CD4-positive, alpha-beta T cell treated with Interleukin-17A for 1 hour (primary cell): Measurements from ENCODE around the gene CCAR1.
"Not testable (repeated sequence)": the region's sequence is repeated elsewhere in the genome, so short reads cannot be mapped to it uniquely, and the experiment has no call there.

Source experiments
- DNase-seq: peaks from one replicate; pipeline ENCODE4 v3.0.0-alpha.2; 2020

Gene CCAR1

DNA sequence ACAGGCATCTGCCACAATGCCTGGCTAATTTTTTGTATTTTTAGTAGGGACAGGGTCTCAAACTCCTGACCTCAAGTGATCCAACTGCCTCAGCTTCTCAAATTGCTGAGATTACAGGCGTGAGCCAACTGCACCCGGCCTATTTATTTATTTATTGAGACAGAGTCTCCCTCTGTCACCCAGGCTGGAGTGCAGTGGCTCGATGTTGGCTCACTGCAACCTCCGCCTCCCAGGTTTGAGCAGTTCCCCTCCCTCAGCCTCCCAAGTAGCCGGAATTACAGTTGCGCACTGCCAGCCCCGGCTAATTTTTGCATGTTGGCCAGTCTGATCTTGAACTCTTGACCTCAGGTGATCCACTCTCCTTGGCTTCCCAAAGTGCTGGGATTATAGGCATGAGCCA lies 46.4 kb downstream of the CCAR1 start:
- DNase-seq, result not testable (repeated sequence)

DNA sequence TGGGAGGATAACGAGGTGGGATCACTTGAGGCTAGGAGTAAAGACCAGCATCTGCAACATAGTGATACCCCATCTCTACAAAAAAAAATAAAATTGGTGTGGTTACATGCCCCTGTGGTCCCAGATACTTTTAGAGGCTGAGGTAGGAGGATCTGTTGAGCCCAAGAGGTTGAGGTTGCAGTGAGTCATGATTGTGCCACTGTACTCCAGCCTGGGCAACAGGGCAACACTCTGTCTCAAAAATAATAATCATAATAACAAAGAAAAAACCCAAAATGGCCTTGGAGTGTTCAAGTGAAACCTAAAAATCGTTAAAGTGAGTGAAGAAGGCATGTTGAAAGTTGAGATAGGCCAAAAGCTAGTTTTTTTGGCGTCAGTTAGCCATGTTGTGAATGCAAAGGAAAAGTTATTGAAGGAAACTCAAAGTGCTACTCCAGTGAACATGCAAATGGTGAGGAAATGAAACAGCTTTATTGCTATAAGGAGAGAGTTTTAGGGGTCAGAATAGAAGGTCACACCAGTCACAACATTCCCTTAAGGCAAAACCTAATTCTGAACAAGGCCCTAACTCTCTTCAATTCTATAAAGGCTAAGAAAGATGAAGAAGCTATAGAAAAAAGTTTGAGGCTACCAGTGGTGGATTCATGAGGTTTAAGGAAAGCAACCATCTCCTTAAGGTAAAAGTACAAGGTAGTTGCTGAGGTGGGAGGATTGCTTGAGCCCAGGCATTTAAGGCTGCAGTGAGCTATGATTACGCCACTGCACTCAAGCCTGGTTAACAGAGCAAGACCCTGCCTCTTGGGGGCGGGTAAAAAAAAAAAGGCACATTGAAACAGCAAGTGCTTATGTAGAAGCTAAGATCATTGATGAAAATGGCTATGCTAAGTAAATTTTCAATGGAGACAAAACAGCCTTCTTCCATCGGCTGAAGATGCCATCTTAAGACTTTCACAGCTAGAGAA lies 60.9 kb downstream of the CCAR1 start:
- no peak for DNase-seq

DNA sequence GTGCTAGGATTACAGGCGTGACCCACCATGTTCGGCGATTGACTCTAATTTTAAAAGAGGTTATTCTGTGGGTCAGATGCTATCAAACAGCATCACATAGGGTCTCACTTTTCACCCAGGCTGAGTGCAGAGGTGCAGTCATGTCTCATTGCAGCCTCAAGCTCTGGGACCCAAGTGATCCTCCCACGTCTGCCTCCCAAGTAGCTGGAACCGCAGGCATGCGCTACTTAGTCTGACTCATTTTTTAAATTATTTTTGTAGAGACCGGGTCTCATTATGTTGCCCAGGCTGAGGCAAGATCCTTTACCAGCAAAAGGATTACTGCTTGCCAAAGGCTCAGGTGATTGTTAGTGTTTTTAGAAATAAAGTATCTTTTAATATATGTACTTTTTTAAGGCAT lies 63.4 kb downstream of the CCAR1 start:
- no peak for DNase-seq

DNA sequence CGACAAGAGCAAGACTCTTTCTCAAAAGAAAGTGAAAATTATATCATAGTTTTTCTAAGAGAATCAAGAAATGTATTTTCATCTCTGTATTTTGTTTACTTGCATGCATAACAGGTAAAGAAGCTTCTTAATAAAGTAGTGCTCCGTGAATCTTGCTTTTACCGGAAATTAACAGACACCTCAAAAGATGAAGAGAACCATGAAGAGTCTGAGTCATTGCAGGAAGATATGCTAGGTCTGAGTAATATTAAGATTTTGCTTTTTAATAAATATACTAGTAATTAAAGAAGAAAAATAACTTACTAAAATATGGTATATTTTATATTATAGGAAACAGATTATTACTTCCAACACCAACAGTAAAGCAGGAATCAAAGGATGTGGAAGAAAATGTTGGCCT lies 66.8 kb downstream of the CCAR1 start:
- DNase-seq, result no peak

DNA sequence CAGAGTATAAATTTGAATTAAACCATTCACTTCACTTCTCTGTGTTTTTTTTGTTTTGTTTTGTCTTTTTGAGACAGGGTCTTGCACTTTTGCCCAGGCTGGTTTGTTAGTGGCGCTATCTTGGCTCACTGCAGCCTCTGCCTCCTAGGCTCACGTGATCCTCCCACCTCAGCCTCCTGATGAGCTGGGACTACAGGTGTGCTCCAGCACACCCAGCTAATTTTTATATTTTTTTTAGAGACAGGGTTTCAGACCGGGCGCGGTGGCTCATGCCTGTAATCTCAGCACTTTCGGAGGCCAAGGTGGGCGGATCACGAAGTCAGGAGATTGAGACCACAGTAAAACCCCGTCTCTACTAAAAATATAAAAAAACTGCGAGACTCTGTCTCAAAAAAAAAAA lies 69.4 kb downstream of the CCAR1 start:
- DNase-seq, result no peak

DNA sequence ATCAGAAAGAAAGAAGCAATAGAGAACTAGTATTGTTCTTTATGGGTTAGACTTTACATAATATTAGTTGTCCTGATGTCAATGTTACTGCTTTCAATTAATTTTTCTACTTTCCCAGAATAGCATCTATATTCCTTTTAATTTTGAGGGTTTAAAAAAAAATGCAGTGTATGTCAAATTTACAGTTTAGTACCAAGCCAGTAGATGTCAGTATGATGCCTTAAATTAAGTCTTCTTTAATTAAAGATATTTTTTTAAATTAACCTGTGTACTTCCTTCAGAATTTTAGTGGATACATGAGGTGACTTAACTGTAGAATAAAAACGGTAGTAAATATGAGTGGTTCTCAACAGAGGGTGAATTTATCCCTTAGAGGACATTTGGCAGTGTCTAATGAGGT lies 71.1 kb downstream of the CCAR1 start:
- no peak for DNase-seq

DNA sequence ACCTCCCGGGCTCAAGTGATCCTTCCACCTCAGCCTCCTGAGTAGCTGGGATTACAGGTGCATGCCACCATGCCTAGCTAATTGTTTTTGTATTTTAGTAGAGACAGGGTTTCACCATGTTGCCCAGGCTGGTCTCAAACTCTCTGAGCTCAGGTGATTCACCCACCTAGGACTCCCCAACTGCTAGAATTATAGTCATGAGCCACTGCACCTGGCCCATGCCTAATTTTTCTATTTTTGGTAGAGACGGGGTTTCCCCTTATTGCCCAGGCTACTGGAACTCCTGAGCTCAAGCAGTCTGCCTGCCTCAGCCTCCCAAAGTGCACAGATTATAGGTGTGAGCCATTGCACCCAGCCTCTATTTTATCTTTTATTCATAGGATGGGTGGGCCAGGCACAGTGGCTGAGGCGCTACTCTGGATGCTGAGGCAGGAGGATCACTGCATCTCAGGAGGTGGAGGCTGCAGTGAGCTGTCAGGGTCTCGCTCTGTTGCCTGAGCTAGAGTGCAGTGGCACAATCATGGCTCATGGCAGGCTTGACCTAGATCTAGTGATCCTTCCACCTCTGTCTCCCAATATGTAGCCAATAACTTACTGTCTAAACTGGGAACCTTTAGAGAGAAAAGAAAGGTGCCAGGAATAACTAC lies 75.0 kb downstream of the CCAR1 start:
- DNase-seq, result no peak

DNA sequence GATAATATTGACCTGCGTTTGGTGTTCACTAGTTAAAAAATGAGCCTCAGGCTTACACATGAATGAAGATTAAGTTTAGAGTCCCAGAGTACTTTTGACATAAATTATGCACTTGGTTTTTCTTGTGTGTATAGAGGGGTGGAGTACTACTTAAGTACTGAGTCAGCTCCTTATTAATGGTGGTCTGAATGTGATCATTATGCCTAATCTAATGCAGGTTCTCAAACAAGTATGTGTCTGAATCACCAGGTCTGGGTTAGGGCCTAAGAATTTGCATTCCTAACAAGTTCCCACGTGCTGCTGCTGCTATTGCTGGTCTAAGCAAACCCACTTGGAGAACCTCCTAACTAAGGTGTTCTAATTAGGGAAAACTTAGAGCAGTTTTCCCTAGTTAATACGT lies 75.6 kb downstream of the CCAR1 start:
- no peak for DNase-seq

DNA sequence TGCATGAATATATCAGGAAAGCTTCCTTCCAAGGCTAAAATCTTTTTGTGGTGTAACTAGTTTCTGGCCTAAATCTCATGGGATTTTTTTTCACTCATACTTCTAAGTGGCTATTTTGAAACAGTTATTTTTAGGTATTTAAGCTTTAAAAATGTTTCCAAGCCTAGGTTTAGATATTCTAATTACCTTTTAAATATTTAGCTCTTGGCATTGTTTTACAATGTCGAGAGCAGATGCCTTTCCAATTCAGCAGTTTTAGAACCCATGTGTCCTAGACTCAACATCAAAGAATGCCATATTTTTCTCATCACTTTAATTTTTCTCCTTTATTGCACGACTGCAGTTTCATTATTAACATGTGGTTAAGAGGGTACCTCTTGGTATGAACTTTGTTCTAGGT lies 79.2 kb downstream of the CCAR1 start:
- no peak for DNase-seq

DNA sequence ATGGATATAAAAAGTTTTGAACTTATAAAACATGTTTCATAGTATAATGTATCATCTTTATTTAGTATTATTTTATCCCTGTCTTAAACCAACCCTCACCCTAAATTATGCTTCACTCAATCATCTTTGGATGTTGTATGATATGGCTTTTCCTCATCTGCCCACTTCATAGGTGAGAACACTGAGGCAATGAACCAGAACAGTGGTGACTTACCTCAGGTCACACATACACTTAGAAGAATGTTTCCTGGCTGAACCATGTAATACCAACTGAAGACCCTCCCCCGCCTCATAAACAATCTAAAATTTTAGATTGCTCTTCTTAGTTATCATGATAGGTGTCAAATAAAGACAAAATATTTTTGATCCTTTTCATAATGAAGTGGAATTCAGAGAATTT lies 83.7 kb downstream of the CCAR1 start:
- DNase-seq, result no peak

DNA sequence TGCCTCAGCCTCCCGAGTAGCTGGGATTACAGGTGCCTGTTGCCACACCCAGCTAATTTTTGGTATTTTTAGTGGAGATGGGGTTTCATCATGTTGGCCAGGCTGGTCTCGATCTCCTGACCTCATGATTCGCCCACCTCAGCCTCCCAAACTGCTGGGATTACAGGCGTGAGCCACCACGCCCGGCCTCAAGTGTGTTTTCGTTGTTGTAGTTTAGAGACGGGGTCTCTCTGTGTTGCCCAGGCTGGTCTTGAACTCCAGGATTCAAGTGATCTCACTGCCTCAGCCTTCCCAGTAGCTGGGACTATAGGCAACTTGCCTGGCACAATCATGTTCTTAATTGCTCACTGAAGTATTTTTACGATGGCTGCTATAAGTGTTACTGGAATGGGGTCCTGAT lies 89.8 kb downstream of the CCAR1 start:
- DNase-seq, result not testable (repeated sequence)

DNA sequence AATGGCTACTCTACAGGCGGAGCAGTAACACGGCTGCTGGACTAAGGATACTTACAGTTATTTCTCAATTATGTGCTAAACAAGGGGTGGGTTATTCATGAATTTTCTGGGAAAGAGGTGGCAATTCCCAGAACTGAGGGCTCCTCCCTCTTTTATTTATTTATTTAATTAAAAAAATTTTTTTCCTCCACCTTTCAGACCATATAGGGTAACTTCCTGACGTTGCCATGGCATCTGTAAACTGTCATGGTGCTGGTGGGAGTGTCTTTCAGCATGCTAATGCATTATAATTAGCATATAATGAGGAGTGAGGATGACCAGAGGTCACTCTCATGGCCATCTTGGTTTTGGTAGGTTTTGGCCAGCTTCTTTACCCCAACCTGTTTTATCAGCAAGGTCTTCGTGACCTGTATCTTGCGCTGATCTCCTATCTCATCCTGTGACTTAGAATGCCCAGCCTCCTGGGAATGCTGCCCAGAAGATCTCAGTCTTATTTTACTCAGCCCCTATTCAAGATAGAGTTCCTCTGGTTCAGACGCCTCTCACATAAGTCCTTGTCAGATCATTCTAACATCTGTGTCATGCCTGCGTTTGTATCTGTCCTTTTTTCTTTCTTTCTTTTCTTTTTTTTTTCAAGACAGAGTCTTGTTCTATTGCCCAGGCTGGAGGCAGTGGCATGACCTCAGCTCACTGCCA lies 90.4 kb downstream of the CCAR1 start:
- DNase-seq, result no peak

DNA sequence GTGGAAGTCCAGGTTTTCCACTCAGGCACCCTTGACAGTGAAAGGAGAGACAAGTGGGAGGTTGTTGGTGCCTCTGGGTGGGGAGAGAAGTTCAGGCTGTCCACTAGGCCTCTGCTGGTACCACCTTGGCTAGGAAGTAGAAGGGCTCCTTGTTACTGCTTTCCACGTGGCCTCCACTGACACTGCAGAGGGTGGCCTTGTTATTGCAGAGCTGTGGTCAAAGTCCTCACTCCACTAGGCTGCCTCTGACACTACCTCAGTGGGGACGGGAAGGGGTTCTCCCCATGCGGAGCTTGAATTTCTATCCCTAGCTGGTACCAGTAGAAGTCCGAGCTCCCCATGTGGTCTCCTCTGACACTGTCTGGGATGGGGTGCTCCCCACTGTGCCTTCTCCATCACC lies 91.4 kb downstream of the CCAR1 start:
- no peak for DNase-seq

DNA sequence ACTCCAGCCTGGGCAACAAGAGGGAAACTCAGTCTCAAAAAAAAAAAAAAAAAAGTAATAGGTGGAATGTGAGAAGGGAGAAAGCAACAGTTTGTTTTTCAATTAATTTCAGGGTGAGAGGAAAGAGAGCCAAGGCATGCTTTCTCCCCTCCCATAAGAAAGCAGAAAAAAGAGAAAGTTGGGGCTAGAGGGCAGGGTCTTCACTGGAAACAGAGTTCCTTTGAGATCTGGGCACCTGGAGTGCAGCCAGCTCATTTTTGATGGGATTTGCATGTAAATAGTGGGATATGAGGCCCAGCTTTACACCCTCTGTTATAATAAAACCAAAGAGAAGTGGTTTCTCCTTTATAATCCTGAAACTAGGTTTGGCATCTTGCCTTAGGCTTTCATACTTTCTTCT lies 92.5 kb downstream of the CCAR1 start:
- DNase-seq, result no peak

DNA sequence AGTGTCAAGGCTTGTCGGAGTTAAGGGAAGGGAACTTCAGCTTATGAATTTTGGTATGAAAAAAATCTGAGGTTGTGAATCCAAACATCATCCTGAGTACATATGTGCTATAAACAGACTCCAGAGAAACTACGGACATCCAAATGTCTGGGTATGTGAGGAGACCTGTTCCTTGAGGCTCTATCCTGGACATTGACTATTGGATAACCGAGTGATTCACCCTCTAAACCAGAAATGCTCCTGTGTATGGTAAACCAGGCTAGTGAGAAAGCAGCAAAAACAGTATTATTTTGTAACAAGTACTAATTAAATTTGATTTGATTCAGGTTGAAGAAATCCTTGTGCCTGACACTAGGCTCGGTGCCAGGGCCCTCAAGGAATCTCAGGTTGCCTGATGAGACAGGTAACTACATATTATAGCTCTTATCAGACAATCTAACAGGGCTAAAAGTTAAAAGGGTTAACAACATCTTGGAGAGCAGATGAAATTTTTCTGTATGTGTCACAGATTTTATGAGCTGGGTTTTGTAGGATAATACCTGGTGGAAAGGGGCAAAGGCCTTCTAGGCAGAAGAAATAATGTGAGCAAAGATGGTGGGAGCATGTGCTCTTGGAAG lies 95.9 kb downstream of the CCAR1 start:
- DNase-seq, result no peak

DNA sequence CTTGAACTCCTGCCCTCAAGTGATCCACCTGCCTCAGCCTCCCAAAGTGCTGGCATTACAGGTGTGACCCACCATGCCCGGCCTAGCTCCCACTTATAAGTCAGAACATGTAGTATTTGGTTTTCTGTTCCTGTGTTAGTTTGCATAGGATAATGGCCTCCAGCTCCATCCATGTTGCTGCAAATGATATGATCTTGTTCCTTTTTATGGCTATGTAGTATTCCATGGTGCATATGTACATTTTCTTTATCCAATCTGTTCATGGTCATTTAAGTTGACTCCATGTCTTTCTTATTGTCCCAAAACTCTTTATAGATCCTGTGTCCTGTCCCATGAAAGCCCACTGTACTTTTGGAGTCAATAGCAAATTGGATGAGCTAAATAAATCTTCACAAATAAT lies 99.3 kb downstream of the CCAR1 start:
- DNase-seq, result not testable (repeated sequence)

DNA sequence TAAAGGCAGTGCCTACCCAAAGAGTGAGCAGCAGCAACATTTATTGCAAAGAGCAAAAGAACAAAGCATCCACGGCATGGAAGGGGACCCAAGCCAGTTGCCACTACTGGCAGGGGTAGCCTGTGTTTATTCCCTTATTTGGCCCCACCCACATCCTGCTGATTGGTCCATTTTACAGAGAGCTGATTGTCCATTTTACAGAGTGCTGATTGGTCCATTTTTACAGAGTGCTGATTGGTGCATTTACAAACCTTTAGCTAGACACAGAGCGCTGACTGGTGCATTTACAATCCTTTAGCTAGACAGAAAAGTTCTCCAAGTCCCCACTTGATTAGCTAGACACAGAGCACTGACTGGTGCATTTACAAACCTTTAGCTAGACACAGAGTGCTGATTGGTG lies 101.6 kb downstream of the CCAR1 start:
- DNase-seq, result not testable (repeated sequence)

DNA sequence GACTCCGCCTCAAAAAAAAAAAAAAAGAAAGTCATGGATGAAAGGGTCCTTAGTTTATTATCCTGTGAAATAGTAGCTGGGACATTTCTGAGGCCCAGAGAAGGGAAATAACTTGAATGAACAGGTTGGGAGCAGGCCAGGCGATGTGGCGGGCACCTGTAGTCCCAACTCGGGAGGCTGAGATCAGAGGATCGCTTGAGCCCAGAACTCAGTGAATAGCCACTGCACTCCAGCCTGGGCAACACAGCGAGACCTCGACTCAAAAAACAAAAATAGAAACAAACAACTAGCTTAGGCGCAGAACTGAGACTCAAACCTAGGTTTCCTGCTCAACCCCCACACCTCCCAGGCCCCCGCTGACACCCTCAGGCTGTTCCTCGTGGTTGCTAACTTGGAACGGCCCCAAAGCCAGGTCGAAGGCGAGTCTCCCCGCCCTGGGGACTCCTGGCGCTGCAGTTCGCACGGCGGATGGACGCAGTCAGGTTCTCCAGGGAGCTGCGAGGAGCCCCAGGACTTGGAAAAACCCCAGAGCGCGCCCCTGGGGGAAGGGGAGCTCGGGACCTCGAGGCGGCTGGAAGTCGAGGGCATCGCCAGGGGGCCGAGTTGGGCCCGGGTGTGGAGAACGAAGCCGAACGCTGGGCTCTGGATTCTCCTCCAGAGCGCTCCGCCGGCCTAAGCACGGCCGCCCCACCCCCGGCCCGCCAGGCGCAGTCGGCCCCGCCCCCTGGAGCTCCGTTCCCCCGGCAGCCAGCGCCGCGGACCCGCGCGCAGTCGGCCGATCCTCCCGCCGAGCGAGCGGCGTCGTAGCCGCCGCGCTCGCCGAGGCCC lies 105.9 kb downstream of the CCAR1 start, which contains the start of gene STOX1:
STOX1 (plus strand) TSS at position 768 of the 828 bp plus-strand sequence. CDS start 93 bp downstream, outside the sequence.
- DNase-seq, result peak; percentile 38

DNA sequence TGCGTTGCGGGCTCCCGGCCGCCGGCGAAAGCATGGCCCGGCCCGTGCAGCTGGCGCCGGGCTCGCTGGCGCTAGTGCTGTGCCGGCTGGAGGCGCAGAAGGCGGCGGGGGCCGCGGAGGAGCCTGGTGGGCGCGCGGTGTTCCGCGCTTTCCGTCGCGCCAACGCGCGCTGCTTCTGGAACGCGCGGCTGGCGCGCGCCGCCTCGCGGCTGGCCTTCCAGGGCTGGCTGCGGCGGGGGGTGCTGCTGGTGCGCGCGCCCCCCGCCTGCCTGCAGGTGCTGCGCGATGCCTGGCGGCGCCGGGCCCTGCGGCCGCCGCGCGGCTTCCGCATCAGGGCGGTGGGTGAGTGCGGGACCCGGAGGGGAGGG lies 106.5 kb downstream of the CCAR1 start:
- DNase-seq, result not testable (repeated sequence)

DNA sequence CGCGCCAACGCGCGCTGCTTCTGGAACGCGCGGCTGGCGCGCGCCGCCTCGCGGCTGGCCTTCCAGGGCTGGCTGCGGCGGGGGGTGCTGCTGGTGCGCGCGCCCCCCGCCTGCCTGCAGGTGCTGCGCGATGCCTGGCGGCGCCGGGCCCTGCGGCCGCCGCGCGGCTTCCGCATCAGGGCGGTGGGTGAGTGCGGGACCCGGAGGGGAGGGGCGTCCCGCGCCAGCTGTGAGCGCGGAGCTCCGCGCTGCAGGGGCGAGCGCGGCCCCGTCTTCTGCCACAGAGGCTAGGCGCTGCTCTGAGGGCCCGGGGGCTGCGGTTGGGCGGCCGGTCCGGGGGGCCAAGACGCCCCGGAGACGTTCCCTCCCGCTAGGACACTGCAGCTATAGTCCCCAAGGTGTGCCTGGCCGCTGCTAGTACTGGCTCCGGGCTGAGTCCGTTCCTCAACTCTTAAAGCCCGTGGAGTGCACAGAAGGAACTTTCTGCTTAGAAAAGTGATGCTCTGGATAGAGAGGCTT lies 107.1 kb downstream of the CCAR1 start:
- peak; percentile 10 for DNase-seq

DNA sequence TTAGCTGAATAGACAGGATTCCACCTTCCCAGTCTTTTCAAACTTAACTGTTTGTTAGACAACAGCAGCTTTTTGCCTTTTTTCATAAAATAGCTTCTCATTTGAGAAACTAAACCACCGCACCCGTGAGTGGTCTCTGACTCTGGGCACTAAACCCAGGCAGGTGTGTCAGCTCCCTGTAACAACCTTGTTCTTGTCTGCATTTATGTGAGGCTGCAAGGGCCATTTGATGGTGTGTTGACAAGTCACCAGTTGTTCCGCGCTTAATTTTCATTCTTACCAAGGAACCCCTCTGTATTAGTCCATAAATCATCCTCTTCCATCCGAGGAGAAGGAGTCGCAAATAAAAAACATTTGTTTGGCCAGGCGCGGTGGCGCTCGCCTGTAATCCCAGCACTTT lies 107.8 kb downstream of the CCAR1 start:
- DNase-seq, result no peak

DNA sequence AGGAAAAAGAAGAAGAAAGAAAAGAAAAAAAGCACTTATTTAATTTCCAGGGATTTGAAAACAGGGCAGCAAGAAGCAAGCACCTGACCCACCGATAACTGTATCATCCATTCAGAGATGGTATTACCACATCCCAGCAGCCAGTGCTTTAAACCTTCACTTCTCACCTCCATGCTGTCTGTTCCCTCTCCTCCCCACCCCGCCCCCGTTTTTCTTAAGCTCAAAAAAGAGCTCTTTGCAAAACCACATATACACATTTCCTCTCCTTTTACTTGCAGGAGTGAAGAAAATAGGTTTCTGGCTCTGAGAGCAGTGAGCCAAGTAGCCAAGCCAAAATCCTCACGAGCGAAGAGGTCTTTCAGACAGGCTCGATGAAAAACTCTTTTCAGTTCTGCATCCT lies 108.5 kb downstream of the CCAR1 start:
- DNase-seq, result no peak
